NCI-H524 treated with DMSO at 0.1 percent for 48 hours (cell line): ENCODE results near the gene DIP2A.
"Not testable (repeated sequence)": the region's sequence is repeated elsewhere in the genome, so short reads cannot be mapped to it uniquely, and the experiment has no call there.

Source experiments
- DNase-seq: peaks from one replicate; lab custom pipeline; 2025; lab: John Stamatoyannopoulos, UW

Gene DIP2A

DNA sequence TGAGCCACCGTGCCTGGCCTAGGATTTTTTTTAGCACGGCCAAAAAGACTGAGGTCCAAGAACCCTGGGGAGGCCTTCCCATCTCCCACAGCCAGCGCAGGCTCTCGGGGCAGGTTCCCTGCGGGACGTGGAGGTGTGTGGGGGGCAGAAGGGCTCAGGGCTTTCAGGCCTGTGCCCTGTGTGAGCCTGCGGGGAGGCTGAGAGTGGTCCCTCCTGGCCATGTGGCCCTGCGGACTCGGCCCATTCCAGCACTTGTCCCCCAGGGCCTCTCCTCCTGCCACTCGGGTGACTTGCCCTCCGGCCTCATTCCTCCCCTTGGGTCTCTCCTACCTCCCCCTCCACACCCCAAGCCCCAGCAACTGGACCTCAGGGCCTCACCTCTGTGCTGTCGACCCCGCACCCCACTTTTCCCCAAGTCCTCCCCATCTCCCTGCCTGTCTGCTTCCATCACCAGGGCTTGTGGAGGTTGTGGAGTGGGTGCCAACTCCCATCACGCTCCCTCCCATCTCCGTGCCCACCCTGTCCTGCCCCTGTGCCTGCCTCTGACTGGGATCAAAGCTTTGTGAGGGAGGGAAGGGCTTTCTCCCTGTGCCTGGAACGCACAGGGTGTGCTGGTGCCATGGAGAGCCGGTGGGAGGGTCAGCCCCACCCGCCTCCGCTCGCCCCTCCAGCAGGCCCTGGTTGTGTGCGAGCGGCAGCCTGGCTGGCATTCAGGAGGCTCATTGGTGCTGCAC is 32.2 kb upstream of the DIP2A start:
- no peak for DNase-seq

DNA sequence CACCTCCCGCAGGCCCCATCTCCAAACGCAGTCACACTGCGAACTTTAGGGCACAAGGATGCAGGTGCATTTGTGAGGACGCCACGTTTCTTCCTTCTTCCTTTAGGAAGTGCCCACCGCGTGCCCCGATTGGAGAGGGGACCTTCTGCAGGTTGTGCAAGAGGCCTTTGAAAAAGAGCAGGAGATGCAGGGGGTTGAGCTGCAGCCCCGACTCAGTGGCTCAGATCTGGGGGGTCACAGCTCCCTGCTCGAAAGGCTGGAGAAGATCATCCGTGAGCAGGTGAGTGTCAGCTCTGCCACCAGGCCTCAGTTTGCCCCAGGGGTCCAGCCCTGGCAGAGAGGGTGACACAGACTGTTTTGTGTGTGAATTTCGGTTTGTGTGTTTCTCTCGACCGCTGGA is 31.2 kb upstream of the DIP2A start:
- DNase-seq = no peak

DNA sequence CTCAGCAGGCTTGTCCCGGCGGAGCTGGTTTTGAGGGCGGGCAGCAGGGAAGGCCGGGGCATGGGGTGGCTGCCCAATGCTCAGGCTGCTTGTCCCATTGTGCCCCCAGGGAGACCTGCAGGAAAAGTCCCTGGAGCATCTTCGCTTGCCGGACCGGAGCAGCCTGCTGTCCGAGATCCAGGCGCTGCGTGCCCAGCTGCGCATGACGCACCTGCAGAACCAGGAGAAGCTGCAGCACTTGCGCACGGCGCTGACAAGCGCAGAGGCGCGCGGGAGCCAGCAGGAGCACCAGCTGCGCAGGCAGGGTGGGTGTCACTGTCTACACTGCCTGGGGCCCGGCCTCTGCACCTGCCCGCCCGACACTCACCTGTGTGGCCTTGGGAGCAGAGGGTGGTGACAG is 30.4 kb upstream of the DIP2A start:
- no peak for DNase-seq

DNA sequence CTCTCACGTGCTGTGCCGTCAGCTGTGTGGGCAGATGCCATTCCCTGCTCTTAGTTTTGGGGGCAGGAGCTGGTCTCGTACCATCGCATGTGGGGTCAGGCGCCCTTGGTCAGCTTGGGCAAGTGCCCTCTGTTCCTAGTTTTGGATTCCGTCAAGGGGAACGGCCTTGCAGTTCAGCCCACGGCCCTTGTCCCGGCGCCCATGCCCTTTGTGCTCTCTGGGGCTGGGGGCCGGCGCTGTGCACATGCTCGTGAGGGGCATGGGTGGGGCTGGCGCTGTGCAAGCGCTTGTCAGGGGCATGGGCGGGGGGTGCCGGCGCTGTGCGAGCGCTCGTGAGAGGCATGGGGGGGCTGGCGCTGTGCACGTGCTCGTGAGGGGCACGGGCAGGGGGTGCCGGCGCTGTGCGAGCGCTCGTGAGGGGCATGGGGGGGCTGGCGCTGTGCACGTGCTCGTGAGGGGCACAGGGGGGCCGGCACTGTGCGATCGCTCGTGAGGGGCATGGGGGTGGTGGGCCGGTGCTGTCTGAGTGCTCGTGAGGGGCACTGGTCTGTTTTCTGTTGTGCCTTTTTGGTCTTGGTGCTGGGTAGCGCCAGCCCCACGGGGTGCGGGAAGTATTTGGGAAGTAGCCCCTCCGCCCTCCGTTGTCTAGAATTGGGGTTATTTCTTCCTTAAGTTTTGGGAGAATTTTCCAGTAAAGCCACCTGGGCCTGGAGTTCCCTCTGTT is 29.5 kb upstream of the DIP2A start:
- no peak for DNase-seq

DNA sequence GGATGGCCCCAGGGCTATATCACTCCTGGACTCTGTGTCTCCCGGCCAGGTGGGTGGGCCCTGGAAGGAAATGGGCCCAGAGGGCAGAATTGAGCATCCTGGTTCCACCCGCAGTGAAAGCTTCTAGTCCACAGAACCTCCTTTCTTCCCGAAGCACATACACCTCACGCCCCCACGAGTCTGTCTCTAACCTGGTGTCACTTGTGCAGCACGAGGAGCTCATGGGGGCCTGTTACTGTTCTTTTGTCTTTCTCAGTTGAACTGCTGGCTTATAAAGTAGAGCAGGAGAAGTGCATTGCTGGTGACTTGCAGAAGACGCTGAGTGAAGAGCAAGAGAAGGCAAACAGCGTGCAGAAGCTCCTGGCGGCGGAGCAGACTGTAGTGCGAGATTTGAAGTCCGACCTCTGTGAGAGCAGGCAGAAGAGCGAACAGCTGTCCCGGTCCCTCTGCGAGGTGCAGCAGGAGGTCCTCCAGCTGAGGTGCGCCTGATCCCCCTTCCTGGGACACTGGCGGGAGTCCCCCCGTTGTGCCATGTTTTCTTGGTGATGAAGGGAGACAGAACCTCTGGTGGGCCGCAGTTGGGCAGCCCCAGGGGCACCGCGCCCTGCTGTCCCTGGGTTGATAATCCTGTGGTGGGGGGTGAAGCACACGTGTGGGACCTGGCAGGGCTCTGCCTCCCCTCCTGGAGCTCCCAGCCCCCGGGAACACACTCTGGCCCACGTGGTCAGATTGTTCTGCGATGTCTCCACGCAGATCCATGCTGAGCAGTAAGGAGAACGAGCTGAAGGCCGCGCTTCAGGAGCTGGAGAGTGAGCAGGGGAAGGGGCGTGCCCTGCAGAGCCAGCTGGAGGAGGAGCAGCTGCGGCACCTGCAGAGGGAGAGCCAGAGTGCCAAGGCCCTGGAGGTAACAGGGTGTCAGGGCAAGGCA is 28.7 kb upstream of the DIP2A start:
- no peak for DNase-seq

DNA sequence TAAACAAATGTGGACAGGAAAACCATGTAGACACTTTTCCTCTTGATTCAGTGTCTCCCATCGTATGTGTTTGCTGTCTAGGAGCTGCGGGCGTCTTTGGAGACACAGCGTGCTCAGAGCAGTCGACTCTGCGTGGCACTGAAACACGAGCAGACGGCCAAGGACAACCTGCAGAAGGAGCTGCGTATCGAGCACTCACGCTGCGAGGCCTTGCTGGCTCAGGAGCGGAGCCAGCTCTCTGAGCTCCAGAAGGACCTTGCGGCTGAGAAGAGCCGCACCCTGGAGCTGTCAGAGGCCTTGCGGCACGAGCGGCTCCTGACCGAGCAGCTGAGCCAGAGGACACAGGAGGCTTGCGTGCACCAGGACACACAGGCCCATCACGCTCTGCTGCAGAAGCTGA is 27.2 kb upstream of the DIP2A start:
- DNase-seq = no peak

GRCh38 chr21:46431884-46432488 is 26.7 kb upstream of the DIP2A start:
- DNase-seq = no peak

DNA sequence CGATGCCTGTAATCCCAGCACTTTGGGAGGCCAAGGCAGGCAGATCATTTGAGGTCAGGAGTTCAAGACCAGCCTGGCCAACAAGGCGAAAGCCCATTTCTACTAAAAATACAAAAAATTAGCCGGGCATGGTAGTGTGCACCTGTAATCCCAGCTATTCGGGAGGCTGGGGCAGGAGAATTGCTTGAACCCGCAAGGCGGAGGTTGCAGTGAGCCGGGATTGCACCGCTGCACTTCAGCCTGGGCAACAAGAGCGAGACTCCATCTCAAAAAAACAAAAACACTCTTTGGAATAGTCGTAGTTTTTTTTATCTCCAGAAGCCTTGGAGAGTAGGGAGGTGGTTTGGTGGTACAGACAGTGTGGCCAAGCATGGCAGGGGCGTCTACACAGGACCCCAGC is 25.6 kb upstream of the DIP2A start:
- not testable (repeated sequence) for DNase-seq

DNA sequence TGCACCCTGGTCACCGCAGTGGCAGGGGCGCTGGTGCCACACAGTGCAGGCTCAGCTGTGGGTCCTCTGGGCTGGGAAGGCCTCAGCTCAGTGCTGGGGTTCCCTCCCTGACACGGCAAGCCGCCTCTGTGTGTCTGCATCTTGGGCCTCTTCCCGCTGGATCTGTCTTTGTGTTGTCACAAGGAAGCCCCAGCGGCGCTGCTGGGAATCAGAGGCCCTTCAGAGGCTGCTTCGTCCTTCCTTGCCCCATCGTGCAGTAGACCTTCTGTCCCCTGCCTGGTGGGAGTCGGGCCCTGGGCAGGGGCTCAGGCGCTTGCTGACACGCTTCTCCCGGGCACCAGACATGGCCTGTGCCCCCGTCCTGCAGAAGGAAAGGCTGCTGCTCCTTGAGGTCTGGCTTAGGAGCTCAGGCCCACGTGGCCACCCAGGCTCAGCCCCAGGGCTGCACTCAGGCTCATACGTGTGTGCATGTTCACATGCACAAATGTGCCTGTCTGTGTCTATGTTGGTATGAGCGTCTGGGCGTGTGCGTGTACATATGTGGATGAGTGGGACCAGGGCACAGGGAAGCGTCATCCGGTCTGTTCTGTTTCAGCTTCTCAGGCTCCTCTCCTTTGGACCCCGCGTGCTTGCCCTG is 24.3 kb upstream of the DIP2A start:
- DNase-seq = no peak

DNA sequence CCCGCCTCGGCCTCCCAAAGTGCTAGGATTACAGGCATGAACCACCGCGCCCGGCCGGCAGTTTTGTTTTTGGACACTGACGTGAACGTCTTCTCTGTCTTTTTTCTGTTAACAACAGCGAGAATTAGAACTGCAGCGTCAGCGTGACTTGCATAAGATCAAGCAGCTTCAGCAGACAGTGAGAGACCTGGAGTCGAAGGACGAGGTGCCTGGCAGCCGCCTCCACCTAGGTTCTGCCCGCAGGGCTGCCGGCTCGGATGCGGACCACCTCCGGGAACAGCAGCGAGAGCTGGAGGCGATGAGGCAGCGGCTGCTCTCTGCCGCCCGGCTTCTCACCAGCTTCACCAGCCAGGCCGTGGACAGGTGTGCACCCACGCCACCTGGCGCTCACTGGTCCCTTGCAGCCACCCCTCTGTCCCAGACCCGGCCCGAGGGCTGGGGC is 22.9 kb upstream of the DIP2A start:
- no peak for DNase-seq

DNA sequence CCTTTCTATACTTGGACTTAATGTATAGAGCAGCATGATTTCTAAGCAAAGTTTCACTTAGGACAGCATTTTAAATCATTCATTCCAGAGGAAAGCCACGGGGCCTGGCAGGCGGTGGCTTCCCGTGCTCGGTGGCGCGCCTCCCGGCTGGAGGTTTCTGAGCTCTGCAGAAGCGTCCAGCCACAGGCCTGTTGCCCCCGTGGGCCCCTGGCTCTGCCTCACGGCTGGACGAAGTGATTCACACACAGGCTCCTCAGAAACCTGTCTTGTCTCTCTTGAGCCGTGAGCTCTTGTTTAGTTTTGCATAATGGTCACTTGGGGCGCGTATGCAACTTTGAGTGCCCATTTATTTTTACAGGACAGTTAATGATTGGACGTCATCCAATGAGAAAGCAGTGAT is 22.1 kb upstream of the DIP2A start:
- DNase-seq = no peak

DNA sequence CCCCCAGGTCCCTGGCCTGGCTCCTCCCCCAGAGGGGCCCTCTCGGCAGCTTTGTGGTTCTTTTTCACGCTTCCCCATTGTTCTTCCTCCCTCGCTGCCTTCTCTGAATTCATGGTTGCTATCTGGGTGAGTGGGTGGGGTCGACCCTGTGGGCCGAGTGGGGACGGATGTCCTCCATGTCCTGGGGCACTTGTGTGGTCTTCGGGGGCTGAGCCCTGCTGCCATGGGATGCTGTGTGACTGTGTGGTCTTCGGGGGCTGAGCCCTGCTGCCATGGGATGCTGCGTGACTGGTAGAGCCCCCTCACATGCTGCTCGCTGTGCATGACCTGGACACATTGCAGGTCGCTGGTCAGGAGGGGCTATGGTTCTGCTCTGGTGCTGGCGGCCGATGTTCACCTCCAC is 21.6 kb upstream of the DIP2A start:
- no peak for DNase-seq

DNA sequence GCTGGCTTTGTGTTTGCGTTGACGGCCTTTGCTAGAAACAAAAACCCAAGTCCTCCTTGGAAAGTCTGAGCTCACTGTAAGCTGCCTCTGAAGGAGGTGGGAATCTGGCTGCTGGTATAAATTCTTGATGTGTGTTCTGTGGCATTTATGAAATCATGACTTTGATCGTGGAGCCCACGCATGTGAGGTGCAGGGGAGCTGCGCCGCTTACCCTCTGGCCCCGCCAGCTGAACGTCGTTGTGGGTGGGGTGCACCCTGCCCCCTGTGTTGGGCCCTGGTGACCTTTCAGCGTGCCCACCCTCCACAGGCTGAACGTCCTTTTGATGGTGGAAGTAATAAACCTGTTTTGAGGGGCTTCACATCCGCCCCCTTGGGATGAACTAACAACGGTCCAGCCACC is 21.2 kb upstream of the DIP2A start:
- DNase-seq = no peak

GRCh38 chr21:46438241-46438640 is 20.4 kb upstream of the DIP2A start:
- no peak for DNase-seq

GRCh38 chr21:46439906-46440305 is 18.8 kb upstream of the DIP2A start:
- no peak for DNase-seq

- no peak for DNase-seq
These were observed 17.4 kb upstream of the DIP2A start for GRCh38 chr21:46441331-46441730.

GRCh38 chr21:46441961-46442498 is 16.7 kb upstream of the DIP2A start:
- no peak for DNase-seq

- DNase-seq = no peak
These were observed 15.8 kb upstream of the DIP2A start for GRCh38 chr21:46442938-46443337.

DNA sequence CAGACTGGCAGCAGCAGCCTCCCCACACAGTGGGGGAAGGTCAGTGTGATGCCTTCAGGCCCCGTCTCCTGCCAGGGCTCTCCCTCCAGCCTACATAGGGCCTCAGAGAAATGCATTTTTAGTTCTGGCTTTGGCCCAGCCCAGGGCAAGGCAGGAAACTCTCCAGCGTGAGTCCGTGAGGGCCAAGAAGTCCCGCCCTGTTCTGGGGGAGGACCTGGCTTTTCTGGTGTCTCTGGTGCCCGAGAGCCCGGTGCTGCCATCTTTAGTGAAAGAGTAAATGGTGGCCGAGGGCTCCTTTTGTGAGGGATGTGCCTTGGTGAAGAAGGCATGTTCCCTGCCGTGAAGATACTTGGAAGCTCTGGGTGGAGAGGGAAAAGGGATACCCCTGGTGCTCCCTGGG is 14.8 kb upstream of the DIP2A start:
- DNase-seq = no peak

DNA sequence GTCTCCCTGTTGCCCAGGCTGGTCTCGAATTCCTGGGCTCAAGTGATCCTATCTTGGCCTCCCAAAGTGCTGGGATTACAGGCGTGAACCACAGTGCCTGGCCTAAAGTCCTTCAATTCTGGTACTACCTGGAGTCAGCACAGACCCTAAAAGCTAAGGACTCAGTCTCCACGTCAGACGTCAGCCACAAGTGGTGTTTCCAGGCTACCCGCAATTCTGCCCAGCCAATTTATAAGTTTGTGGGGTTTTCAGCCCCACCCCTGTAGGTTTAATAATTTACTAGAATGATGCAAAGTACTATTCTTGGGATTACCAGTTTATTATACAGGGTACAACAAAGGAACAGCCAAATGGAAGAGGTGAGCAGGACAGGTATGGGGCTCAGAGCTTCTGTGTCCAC is 10.6 kb upstream of the DIP2A start:
- no peak for DNase-seq

- DNase-seq = not testable (repeated sequence)
These were observed 9.8 kb upstream of the DIP2A start for GRCh38 chr21:46448855-46449254.
